ENCODE results near the gene CCNB2.
"Not testable (repeated sequence)": the region's sequence is repeated elsewhere in the genome, so short reads cannot be mapped to it uniquely, and the experiment has no call there.

CCNB2 gene

DNA sequence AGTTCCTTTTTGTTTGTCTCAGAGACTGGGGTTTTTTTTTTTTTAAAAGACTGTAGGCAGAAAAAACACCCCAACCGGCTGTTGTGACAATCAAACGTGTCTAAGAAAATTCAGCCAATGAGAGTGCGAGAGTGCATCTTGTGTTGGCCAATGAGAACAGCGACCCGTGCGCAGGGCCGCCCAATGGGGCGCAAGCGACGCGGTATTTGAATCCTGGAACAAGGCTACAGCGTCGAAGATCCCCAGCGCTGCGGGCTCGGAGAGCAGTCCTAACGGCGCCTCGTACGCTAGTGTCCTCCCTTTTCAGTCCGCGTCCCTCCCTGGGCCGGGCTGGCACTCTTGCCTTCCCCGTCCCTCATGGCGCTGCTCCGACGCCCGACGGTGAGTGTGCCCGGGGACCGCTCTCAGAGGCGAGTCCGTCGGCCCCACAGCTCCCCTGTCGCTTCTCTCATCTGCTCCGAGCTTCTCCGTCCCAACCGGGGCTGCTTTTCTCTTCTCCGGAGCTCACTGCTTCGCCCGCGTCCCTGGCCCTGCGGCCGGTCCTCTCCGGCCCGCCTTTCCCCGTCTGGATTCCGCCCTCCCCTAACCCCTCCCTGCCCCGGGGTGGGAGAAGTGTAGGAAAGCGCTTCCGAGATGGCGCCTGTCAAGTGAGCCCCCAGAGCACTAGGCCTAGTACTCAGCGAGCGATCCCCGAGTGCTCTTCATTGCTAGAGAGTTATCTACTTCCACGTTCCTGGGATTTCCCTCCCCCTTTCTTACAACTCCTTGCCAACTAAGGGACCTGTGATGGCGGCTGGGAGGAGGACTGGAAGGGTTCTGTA, at the start of gene CCNB2:
Gene CCNB2, plus strand, starts transcription at position 235 of the 821 bp plus-strand sequence. Its CDS starts 123 bp downstream, at position 358.
- peak; percentile 82 for DNase-seq (ENCODE audit: low read depth)

DNA sequence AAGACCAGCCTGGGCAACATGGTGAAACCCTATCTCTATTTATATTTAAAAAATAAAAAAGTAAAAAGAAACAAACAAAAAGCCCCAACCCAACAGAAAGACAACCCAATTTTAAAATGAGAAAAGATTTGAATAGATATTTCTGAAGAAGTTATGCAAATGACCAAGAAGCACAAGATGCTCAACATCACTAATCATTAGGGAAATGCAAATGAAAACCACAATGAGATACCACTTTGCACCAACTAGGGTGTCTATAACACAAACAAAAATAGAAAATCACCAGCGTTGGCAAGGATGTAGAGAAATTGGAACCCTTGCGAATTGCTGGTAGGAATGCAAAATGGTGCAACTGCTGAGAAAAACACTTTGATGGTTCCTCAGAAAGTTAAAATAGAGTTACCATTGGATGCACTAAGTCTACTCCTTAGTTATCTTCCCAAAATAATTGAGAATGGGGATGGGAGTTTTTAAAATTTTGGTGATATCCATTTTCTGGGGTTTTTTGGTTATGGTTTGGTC, 45.8 kb upstream of the CCNB2 start:
- no peak for DNase-seq (ENCODE audit: low read depth)

DNA sequence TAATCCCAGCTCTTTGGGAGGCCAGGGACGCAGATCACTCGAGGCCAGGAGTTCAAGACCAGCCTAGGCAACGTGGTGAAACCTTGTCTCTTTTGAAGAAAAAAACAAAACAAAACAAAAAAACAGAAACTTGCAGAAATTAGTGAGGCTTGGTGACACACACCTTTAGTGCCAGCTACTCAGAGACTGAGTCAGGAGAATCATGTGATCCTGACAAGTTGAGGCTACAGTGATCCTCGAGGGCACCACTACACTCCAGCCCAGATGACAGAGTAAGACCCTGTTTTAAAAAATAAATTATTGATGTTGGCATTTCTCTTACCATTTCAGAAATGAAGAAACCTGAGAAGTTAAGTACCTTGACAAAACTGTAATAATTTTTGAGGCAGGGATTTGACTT, 44.6 kb upstream of the CCNB2 start:
- DNase-seq (ENCODE audit: low read depth), result no peak

- no peak for DNase-seq (ENCODE audit: low read depth)
These were observed 41.9 kb upstream of the CCNB2 start for GRCh38 chr15:59063042-59063441.

GRCh38 chr15:59069430-59069829, 35.5 kb upstream of the CCNB2 start:
- DNase-seq (ENCODE audit: low read depth), result no peak

DNA sequence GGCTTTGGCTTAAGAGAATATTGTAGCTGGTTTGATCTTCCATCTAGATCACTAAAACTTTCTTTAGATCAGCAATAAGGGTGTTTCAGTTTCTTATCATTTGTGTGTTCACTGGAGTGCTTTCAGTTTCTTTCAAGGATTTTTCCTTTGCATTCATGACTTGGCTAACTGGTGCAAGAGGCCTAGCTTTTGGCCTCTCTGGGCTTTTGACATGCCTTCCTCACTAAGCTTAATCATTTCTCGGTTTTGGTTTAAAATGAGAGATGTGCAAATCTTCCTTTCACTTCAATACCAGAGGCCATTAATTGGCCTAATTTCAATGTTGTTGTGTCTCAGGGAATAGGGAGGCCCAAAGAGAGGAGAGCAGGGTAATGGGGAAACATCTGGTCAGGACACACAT, 30.3 kb upstream of the CCNB2 start:
- DNase-seq (ENCODE audit: low read depth), result no peak

GRCh38 chr15:59087731-59088130, 17.2 kb upstream of the CCNB2 start:
- DNase-seq (ENCODE audit: low read depth), result no peak

- no peak for DNase-seq (ENCODE audit: low read depth)
These were observed 10.9 kb upstream of the CCNB2 start for GRCh38 chr15:59094077-59094476.

GRCh38 chr15:59096429-59096828, 8.5 kb upstream of the CCNB2 start:
- DNase-seq (ENCODE audit: low read depth), result no peak

GRCh38 chr15:59099162-59099685, 5.7 kb upstream of the CCNB2 start:
- no peak for DNase-seq (ENCODE audit: low read depth)

DNA sequence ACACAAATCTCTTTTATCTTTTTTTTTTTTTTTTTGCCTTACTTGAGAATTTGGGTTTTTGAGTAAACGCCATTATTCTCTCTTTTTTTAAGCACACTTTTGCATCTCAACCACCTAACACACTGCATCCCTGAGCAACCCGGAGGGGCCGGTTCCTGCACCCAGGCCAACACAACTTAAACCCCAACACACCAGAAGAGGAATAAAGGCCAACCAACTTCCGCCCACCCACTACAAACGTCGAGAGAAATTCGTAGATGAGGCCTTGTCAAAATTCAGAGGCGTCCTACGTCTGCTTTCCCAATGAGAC, 389 bp upstream of the CCNB2 start:
- no peak for DNase-seq (ENCODE audit: low read depth)

- no peak for DNase-seq (ENCODE audit: low read depth)
These were observed 908 bp downstream of the CCNB2 start for GRCh38 chr15:59105854-59106253.

GRCh38 chr15:59111251-59111650, 6.3 kb downstream of the CCNB2 start:
- DNase-seq (ENCODE audit: low read depth), result no peak

- no peak for DNase-seq (ENCODE audit: low read depth)
These were observed 10.1 kb downstream of the CCNB2 start for GRCh38 chr15:59115047-59115446.

GRCh38 chr15:59116141-59116540, 11.2 kb downstream of the CCNB2 start:
- DNase-seq (ENCODE audit: low read depth), result no peak

- no peak for DNase-seq (ENCODE audit: low read depth)
These were observed 11.8 kb downstream of the CCNB2 start for GRCh38 chr15:59116771-59117170.

DNA sequence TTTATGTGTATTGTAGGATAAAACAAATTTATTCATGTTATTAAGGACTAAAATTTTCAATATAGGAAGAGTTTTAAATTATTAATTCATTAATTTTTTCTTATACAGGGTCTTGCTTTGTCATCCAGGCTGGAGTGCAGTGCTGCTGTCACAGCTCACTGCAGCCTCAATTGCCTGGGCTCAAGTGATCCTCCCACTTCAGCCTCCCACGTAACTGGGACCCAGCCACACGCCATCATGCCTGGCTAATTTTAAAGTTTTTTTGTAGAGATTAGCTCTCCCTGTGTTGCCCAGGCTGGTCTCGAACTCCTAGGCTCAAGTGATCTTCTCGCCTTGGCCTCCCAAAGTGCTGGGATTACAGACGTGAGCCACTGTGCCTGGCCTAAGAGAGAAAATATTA, 14.7 kb downstream of the CCNB2 start:
- no peak for DNase-seq (ENCODE audit: low read depth)

DNA sequence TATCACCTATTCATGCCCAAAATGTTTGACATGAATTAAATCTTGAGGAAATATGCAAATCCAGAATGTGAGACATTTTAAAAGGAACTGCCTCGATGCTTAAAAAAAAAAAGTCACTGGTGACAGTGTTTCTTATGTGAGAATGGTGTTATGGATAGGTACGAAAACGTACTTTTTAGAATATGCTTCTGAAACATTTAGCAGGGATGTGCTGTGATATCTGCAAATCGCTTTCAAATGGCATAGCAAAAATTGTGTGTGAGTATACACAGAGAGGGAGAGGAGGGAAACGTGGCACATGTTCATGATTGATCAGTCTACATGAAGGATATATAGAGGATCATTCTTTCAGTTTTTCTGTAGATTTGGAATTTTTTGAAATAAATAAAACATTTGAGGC, 16.0 kb downstream of the CCNB2 start:
- DNase-seq (ENCODE audit: low read depth), result no peak

GRCh38 chr15:59124261-59124660, 19.3 kb downstream of the CCNB2 start:
- DNase-seq (ENCODE audit: low read depth), result no peak

GRCh38 chr15:59125683-59126082, 20.7 kb downstream of the CCNB2 start:
- not testable (repeated sequence) for DNase-seq (ENCODE audit: low read depth)

DNA sequence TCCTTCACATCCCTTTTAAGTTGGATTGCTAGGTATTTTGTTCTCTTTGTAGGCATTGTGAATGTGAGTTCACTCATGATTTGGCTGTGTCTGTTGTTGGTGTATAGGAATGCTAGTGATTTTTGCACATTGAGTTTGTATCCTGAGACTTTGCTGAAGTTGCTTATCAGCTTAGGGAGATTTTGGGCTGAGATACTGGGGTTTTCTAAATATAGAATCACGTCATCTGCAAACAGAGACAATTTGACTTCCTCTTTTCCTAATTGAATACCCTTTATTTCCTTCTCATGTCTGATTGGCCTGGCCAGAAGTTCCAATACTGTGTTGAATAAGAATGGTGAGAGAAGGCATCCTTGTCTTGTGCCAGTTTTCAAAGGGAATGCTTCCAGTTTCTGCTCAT, 22.3 kb downstream of the CCNB2 start:
- DNase-seq (ENCODE audit: low read depth), result not testable (repeated sequence)

GRCh38 chr15:59131456-59131855, 26.5 kb downstream of the CCNB2 start:
- DNase-seq (ENCODE audit: low read depth), result no peak

DNA sequence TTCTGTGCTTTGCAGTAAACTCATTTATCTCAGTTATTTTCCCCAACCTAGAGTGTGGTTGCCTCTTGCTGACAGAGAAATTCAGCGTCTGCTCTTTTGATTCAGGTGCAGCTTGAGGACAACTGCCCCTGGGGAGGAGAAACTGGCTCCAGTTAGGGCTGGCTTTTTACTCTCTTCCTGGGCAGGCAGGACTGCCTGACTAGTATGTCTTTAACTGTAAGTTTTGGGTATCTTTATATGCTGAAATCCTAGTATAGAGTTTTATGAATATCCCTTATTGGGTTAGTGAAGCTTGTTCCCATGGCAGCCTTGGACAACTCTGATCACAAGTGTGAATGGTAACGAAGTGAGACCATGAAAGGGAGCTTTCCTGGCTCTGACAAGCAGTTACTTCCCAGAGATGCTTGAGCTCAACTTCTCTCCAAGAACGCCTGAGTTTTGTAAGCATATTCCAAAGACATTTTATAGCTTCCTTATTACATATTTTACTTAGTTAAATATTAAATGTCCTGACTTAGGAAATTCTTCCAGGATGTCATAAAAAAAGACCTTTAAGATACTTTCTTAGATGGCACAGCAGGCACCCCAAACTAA, 27.1 kb downstream of the CCNB2 start:
- DNase-seq (ENCODE audit: low read depth), result no peak

All from CMK (cell line).